Fibroblast of the aortic adventitia (primary cell): Measurements from ENCODE around the gene SDHAF4. TPM values are rescaled to one million over a fixed set of nuclear protein-coding genes. Genes with fewer than 3 reads are reported as not detected.
"Not testable (repeated sequence)": the region's sequence is repeated elsewhere in the genome, so short reads cannot be mapped to it uniquely, and the experiment has no call there.

Experiments used
- DNase-seq: peaks from one replicate; pipeline ENCODE4 v3.0.0-alpha.2; 2010; ENCODE audit warnings: low read depth
- H3K4me3 ChIP-seq: 2 replicates; pipeline ENCODE4 v1.5.1; 2011; ENCODE audit warnings: low read depth, mild to moderate bottlenecking, control low read depth, low read length, moderate library complexity
- total RNA-seq: library from RNA; depleted of rRNA; stranded (reverse); fragments of >200 nt; gene quantifications from 2 replicates; pipeline ENCODE4 v1.2.3, GENCODE V29; 2012; ENCODE audit warnings: low replicate concordance
- TF ChIP-seq, protein P1 (sequence below): IDR thresholded peaks from 2 replicates; pipeline ENCODE4 v1.5.1; 2011; ENCODE audit warnings: mild to moderate bottlenecking, low read length, control low read depth, inconsistent platforms; ENCODE audit not compliant: insufficient read depth

Gene SDHAF4
- total RNA-seq, 1 donor: 8.0 TPM

DNA sequence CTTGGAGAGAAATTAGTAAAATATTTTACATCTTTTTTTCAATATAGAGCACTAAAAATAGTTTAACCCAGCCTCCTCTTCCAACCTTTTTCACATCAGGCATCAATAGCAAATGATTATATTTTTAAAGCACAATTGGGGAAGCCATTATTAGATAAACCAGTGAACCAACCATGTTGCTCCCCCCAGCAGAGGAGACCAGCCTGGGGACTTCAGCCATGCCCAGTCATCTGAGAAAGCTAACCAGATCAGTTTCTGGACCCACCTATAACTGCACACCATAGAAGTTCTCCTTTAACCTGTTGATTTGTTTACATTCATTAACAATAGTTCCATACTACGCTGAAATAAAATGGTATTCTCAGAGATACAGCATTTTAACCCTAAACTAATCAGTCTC is 13.8 kb upstream of the SDHAF4 start:
- H3K4me3 ChIP-seq: no peak overlapping the region
- no peak for DNase-seq
- TF ChIP-seq, protein P1, sequence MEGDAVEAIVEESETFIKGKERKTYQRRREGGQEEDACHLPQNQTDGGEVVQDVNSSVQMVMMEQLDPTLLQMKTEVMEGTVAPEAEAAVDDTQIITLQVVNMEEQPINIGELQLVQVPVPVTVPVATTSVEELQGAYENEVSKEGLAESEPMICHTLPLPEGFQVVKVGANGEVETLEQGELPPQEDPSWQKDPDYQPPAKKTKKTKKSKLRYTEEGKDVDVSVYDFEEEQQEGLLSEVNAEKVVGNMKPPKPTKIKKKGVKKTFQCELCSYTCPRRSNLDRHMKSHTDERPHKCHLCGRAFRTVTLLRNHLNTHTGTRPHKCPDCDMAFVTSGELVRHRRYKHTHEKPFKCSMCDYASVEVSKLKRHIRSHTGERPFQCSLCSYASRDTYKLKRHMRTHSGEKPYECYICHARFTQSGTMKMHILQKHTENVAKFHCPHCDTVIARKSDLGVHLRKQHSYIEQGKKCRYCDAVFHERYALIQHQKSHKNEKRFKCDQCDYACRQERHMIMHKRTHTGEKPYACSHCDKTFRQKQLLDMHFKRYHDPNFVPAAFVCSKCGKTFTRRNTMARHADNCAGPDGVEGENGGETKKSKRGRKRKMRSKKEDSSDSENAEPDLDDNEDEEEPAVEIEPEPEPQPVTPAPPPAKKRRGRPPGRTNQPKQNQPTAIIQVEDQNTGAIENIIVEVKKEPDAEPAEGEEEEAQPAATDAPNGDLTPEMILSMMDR: no peak

DNA sequence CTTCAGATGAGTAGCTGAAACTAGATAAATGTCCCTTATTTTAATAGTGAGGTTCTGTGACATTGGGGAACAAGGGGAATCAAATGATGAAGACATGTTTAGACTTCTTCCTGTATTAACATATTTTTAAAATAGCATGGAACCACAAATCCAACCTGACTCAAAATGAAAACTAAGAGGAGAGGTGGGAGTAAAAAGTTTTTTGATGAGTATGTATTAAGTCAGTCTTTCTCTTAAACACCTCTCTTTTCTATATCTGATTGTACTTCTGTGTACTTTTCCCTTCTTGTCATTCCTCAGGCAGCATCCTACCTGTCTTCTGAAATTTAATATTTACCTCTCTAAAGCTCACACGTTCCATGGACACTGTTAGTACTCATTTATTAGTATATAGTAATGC is 8.7 kb upstream of the SDHAF4 start:
- no peak for DNase-seq
- H3K4me3 ChIP-seq: no peak overlapping the region
- TF ChIP-seq, protein P1: no peak

DNA sequence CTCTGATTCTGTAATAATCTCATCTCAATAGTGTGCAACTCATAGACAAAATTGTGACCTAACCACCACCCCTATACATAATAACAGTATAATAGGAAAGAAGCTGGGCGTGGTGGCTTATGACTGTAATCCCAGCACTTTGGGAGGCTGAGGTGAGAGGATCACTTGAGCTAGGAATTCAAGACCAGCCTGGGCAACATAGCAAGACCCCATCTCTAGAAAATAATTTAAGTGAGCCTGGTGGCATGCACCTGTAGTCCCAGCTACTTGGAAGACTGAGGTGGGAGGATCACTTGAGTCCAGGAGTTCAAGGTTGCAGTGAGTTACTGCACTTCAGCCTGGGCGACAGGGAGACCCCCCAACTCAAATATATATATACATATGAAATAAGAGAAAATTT is 4.3 kb upstream of the SDHAF4 start:
- not testable (repeated sequence) for DNase-seq, H3K4me3 ChIP-seq

DNA sequence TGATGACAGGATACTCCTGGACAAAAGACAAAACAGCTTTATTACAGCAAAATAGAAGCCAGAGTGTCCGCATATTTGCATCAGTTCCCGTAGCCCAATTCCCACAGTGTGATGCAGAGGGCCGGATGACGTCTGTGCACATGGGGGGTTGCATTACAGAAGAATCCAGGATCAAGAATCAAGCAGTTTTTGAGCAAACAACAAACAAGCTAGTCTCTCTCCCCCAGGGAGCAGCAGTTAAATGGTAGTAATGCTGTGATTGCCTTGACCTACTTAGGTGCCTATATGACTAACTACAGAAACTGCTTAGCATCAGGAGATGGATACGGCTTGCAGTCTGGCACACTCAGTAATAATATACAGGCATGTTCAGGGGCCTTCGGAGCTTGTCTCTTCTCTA is 3.2 kb upstream of the SDHAF4 start:
- TF ChIP-seq, protein P1: no peak
- DNase-seq: peak; percentile 46

DNA sequence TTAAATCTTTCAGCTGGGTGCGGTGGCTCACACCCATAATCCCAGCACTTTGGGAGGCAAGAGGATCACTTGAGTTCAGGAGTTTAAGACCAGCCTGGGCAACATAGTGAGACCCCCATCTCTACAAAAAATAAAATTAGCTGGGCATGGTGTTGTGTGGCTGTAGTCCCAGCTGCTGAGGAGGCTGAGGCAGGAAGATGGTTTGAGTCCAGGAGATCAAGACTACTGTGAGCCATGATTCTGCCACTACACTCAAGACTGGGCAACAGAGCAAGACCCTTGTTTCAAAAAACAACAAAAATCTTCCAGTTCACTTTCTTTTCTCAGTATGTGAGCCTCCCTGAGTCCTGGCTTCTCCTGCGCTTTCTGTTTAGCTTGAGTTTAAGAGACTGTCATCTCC is 7.9 kb downstream of the SDHAF4 start:
- no peak for DNase-seq
- TF ChIP-seq, protein P1: no peak
- no peak overlapping the region for H3K4me3 ChIP-seq

More for the DNA sequence above, 3.2 kb upstream of the SDHAF4 start:
- no peak overlapping the region for H3K4me3 ChIP-seq

DNA sequence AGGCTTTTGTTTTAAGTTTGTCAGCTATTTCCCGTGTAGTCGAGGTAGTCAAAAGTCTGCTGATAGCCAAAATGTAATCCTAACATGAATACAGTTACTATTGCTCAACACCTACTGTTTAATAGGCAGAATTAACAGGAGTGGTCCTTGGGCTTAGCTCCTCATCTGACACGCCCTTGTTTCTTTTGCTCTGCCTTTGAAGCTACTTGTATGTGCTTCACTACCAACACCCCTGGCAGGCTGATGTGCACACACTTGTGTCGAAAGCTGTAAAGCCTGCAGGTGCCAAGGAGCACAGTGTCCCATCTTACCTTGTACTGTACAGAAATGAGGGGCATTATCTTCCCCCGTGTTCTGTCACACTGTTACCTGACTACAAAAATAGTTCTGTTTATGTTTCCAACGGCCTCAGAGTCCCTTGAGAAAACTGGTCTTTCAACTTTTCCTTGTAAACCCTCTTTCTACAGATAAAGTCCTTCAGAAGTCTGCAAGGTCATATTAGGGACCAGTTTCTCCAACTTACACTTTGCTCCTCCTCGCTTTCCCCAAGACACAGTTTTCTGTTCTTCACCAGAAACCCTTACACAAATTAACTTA is 9.3 kb downstream of the SDHAF4 start:
- H3K4me3 ChIP-seq: no peak overlapping the region
- no peak for DNase-seq
- TF ChIP-seq, protein P1: no peak

DNA sequence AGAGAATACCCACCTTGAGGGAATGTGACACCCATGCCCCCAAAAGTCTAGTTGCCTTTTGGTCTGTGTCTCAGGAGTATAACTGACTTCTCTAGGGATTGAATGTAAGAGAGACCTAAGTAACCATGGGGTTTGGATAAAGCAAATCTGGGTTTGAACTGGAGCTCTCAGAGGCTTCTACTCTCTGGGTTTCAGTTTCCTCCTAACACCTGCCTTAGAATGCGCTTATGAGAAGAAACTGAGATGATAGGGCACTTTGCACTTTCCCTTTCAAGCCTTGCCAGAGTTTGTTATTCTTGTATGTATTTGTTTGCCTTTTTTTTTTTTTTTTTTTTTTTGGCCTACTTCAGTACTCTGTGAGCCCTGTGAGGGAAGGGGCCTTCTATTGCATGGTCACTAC is 19.4 kb downstream of the SDHAF4 start:
- DNase-seq: no peak
- TF ChIP-seq, protein P1: no peak
- no peak overlapping the region for H3K4me3 ChIP-seq
